H1 (cell line): ENCODE results near the gene UGGT2.

Experiments used
- CEBPB ChIP-seq: IDR thresholded peaks from 2 replicates; pipeline ENCODE4 v1.6.1; 2012; ENCODE audit warnings: low read depth, low read length
- CTCF ChIP-seq, 3 experiments: IDR thresholded peaks; 1 replicate in 2 of 3; 2 replicates in 1 of 3; pipeline versions ENCODE4 v1.5.1 to v1.6.1; 2011; ENCODE audit warnings: low read length in 3 of 3, mild to moderate bottlenecking in 3 of 3, inconsistent platforms in 2 of 3, low read depth in 1 of 3, moderate library complexity in 1 of 3; ENCODE audit not compliant: insufficient read depth in 1 of 3; ENCODE audit errors: control extremely low read depth in 1 of 3
- EP300 ChIP-seq, 2 experiments: IDR thresholded peaks; 1 replicate in 1 of 2; 2 replicates in 1 of 2; pipeline ENCODE4 v1.6.1; 2011 to 2012; ENCODE audit warnings: low read depth in 2 of 2, low read length in 2 of 2, mild to moderate bottlenecking in 2 of 2, borderline replicate concordance in 1 of 2, inconsistent platforms in 1 of 2, moderate library complexity in 1 of 2
- KDM5A ChIP-seq: fragments of 200-600 bp; IDR thresholded peaks from 2 replicates; pipeline ENCODE4 v1.7.1; 2012; ENCODE audit warnings: mild to moderate bottlenecking, low read length, inconsistent platforms, mixed read lengths
- POLR2A ChIP-seq, 2 experiments: IDR thresholded peaks; 1 replicate in 1 of 2; 2 replicates in 1 of 2; pipeline ENCODE4 v1.6.1; 2011; ENCODE audit warnings: low read depth in 2 of 2, low read length in 2 of 2, mild to moderate bottlenecking in 2 of 2; ENCODE audit errors: control extremely low read depth in 1 of 2
- POLR2AphosphoS5 ChIP-seq: IDR thresholded peaks from 2 replicates; pipeline ENCODE4 v1.6.1; 2011; ENCODE audit warnings: low read depth, low read length
- RNF2 ChIP-seq: fragments of 200-900, 300-1000 bp; sonication (generic); IDR thresholded peaks from 2 replicates; pipeline ENCODE4 v1.7.1; 2016; ENCODE audit warnings: borderline replicate concordance, low read depth, mild to moderate bottlenecking, antibody characterized with exemption, low read length; ENCODE audit not compliant: poor library complexity, severe bottlenecking; ENCODE audit errors: missing control alignments
- SIN3A ChIP-seq, 2 experiments: IDR thresholded peaks in 1 of 2; conservative IDR thresholded peaks in 1 of 2; 2 replicates each; pipeline ENCODE4 v1.6.1; 2011 to 2012; ENCODE audit warnings: low read length in 2 of 2, improper control_type of control experiment in 1 of 2, low read depth in 1 of 2, mild to moderate bottlenecking in 1 of 2
- SIRT6 ChIP-seq: IDR thresholded peaks from one replicate; pipeline ENCODE4 v1.7.1; 2012; ENCODE audit warnings: low read length, inconsistent platforms
- SIX5 ChIP-seq: IDR thresholded peaks from 2 replicates; pipeline ENCODE4 v1.6.1; 2011; ENCODE audit warnings: mild to moderate bottlenecking, low read depth, low read length
- TF ChIP-seq, protein P1 (sequence below): IDR thresholded peaks from 2 replicates; pipeline ENCODE4 v1.6.1; 2012; ENCODE audit warnings: inconsistent platforms

GRCh38 chr13:95841894-95842293 is 211.3 kb downstream of the UGGT2 start:
- TF ChIP-seq POLR2A (IDR thresholded peaks at IDR 0.05; ENCODE audit: control extremely low read depth in 1 of 2, low read depth in 2 of 2, low read length in 2 of 2): no peak
- TF ChIP-seq CTCF (IDR thresholded peaks at IDR 0.05; ENCODE audit: control extremely low read depth in 1 of 3, insufficient read depth in 1 of 3, low read depth in 1 of 3, low read length in 3 of 3): no peak
- TF ChIP-seq CEBPB: no peak
- TF ChIP-seq, protein P1, sequence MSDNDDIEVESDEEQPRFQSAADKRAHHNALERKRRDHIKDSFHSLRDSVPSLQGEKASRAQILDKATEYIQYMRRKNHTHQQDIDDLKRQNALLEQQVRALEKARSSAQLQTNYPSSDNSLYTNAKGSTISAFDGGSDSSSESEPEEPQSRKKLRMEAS: no peak
- no peak for TF ChIP-seq RNF2
- no peak for TF ChIP-seq POLR2AphosphoS5
- TF ChIP-seq EP300 (IDR thresholded peaks at IDR 0.05; ENCODE audit: borderline replicate concordance in 1 of 2, low read depth in 2 of 2, low read length in 2 of 2): no peak
- no peak for TF ChIP-seq SIX5
- TF ChIP-seq SIRT6: no peak
- no peak for TF ChIP-seq SIN3A (conservative IDR thresholded peaks at IDR 0.05 in 1 of 2, IDR thresholded peaks at IDR 0.05 in 1 of 2; ENCODE audit: low read depth in 1 of 2, low read length in 2 of 2)
- no peak for TF ChIP-seq KDM5A
